ENCODE measurements around the gene NAGLU.

GRCh38 chr17:42513686-42514085, 22.4 kb upstream of the NAGLU start:
- TF ChIP-seq CTCF (IDR thresholded peaks at IDR 0.05) (no peak), POLR2A (IDR thresholded peaks at IDR 0.05) (no peak), POLR2AphosphoS5 (IDR thresholded peaks at IDR 0.05) (no peak)
